ENCODE results near the gene WDR27.
"Not testable (repeated sequence)": the region's sequence is repeated elsewhere in the genome, so short reads cannot be mapped to it uniquely, and the experiment has no call there.

The WDR27 gene

DNA sequence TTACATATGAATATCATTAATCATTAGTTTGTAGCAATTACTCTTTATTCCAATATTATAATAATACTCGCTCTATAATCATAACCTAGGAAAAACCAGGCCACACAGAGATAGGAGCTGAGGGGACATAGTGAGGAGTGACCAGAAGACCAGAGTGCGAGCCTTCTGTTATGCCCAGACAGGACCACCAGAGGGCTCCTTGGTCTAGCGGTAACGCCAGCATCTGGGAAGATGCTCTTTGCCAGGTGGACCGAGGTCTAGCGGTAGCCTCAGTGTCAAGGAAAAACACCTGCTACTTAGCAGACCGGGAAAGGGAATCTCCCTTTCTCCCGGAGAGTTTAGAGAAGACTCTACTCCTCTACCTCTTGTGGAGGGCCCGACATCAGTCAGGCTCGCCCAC lies 4.7 kb downstream of the WDR27 start:
- Histone ChIP-seq H3K36me3 (ENCODE audit: insufficient read depth, low read length) (peaks cover 17% of the 10 kb centered on the region), H3K4me1 (ENCODE audit: insufficient read depth, low read length) (peaks cover 17% of the 10 kb centered on the region), H3K79me2 (ENCODE audit: insufficient read depth, low read length) (peaks cover 30% of the 10 kb centered on the region), H3K9me3 (ENCODE audit: insufficient read depth, low read length, severe bottlenecking) (peaks cover 11% of the 10 kb centered on the region)
- not testable (repeated sequence) for H4K20me1 ChIP-seq (ENCODE audit: insufficient read depth, low read length); ATAC-seq (ENCODE audit: insufficient read depth, low read depth); H3K4me3 ChIP-seq (ENCODE audit: low read depth in 1 of 2, low read length in 2 of 2); H3K27ac ChIP-seq (ENCODE audit: low read length); H3K27me3 ChIP-seq (ENCODE audit: insufficient read depth, low read length, poor library complexity); H3K9ac ChIP-seq (ENCODE audit: low read depth, low read length); H2AFZ ChIP-seq (ENCODE audit: low read depth, low read length); DNase-seq; H3K4me2 ChIP-seq (ENCODE audit: insufficient read depth, low read length)
- TF ChIP-seq, protein P1, sequence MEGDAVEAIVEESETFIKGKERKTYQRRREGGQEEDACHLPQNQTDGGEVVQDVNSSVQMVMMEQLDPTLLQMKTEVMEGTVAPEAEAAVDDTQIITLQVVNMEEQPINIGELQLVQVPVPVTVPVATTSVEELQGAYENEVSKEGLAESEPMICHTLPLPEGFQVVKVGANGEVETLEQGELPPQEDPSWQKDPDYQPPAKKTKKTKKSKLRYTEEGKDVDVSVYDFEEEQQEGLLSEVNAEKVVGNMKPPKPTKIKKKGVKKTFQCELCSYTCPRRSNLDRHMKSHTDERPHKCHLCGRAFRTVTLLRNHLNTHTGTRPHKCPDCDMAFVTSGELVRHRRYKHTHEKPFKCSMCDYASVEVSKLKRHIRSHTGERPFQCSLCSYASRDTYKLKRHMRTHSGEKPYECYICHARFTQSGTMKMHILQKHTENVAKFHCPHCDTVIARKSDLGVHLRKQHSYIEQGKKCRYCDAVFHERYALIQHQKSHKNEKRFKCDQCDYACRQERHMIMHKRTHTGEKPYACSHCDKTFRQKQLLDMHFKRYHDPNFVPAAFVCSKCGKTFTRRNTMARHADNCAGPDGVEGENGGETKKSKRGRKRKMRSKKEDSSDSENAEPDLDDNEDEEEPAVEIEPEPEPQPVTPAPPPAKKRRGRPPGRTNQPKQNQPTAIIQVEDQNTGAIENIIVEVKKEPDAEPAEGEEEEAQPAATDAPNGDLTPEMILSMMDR (IDR thresholded peaks at IDR 0.05; ENCODE audit: borderline replicate concordance, extremely low read depth, low read length, poor library complexity, severe bottlenecking) = peak; percentile 24

GRCh38 chr6:169695131-169695530 lies 6.7 kb downstream of the WDR27 start:
- ATAC-seq (ENCODE audit: insufficient read depth, low read depth) = no peak
- TF ChIP-seq EZH2 (IDR thresholded peaks at IDR 0.05; ENCODE audit: borderline replicate concordance, low read depth, low read length, severe bottlenecking) = no peak
- TF ChIP-seq, protein P1 (IDR thresholded peaks at IDR 0.05; ENCODE audit: borderline replicate concordance, extremely low read depth, low read length, poor library complexity, severe bottlenecking) = no peak
- Histone ChIP-seq H3K9me3 (ENCODE audit: insufficient read depth, low read length, severe bottlenecking) (peaks cover 11% of the 10 kb centered on the region), H3K9ac (ENCODE audit: low read depth, low read length) (no peak overlapping the region), H4K20me1 (ENCODE audit: insufficient read depth, low read length) (0 out of 2 replicates have a peak, but pooled peaks cover 3% of the 10 kb centered on the region), H3K4me1 (ENCODE audit: insufficient read depth, low read length) (peaks cover 4% of the 10 kb centered on the region), H3K27ac (ENCODE audit: low read length) (no peak overlapping the region), H3K4me2 (ENCODE audit: insufficient read depth, low read length) (no peak overlapping the region), H3K4me3 (ENCODE audit: low read depth in 1 of 2, low read length in 2 of 2) (no peak overlapping the region), H3K79me2 (ENCODE audit: insufficient read depth, low read length) (peaks cover 10% of the 10 kb centered on the region), H3K27me3 (ENCODE audit: insufficient read depth, low read length, poor library complexity) (no peaks in the 10 kb centered on the region), H3K36me3 (ENCODE audit: insufficient read depth, low read length) (peaks cover 16% of the 10 kb centered on the region), H2AFZ (ENCODE audit: low read depth, low read length) (no peak overlapping the region)
- DNase-seq = no peak

- no peak for DNase-seq
- Histone ChIP-seq H3K36me3 (ENCODE audit: insufficient read depth, low read length) (peaks cover 12% of the 10 kb centered on the region; the same call in 1 of the 2 replicates), H3K27me3 (ENCODE audit: insufficient read depth, low read length, poor library complexity) (no peaks in the 10 kb centered on the region), H4K20me1 (ENCODE audit: insufficient read depth, low read length) (no peaks in the 10 kb centered on the region), H3K4me1 (ENCODE audit: insufficient read depth, low read length) (no peaks in the 10 kb centered on the region), H3K4me2 (ENCODE audit: insufficient read depth, low read length) (no peak overlapping the region), H3K79me2 (ENCODE audit: insufficient read depth, low read length) (no peaks in the 10 kb centered on the region), H3K9ac (ENCODE audit: low read depth, low read length) (no peak overlapping the region), H3K27ac (ENCODE audit: low read length) (no peak overlapping the region), H3K4me3 (ENCODE audit: low read depth in 1 of 2, low read length in 2 of 2) (no peak overlapping the region), H3K9me3 (ENCODE audit: insufficient read depth, low read length, severe bottlenecking) (peaks cover 11% of the 10 kb centered on the region), H2AFZ (ENCODE audit: low read depth, low read length) (no peak overlapping the region)
- no peak for ATAC-seq (ENCODE audit: insufficient read depth, low read depth)
- TF ChIP-seq, protein P1 (IDR thresholded peaks at IDR 0.05; ENCODE audit: borderline replicate concordance, extremely low read depth, low read length, poor library complexity, severe bottlenecking) = no peak
- no peak for TF ChIP-seq EZH2 (IDR thresholded peaks at IDR 0.05; ENCODE audit: borderline replicate concordance, low read depth, low read length, severe bottlenecking)
Measured at GRCh38 chr6:169692516-169692915, 9.3 kb downstream of the WDR27 start.

- TF ChIP-seq, protein P1 (IDR thresholded peaks at IDR 0.05; ENCODE audit: borderline replicate concordance, extremely low read depth, low read length, poor library complexity, severe bottlenecking) = no peak
- TF ChIP-seq EZH2 (IDR thresholded peaks at IDR 0.05; ENCODE audit: borderline replicate concordance, low read depth, low read length, severe bottlenecking) = no peak
- no peak overlapping the region for H3K27ac ChIP-seq (ENCODE audit: low read length)
- H3K79me2 ChIP-seq (ENCODE audit: insufficient read depth, low read length) = no peaks in the 10 kb centered on the region
- H3K36me3 ChIP-seq (ENCODE audit: insufficient read depth, low read length) = peaks cover 17% of the 10 kb centered on the region
- no peaks in the 10 kb centered on the region for H3K4me1 ChIP-seq (ENCODE audit: insufficient read depth, low read length)
- no peak overlapping the region for H3K4me2 ChIP-seq (ENCODE audit: insufficient read depth, low read length)
- H4K20me1 ChIP-seq (ENCODE audit: insufficient read depth, low read length) = no peaks in the 10 kb centered on the region
- ATAC-seq (ENCODE audit: insufficient read depth, low read depth) (no peak), DNase-seq (no peak)
- H2AFZ ChIP-seq (ENCODE audit: low read depth, low read length) = no peak overlapping the region
- no peak overlapping the region for H3K4me3 ChIP-seq (ENCODE audit: low read depth in 1 of 2, low read length in 2 of 2)
- peaks cover 11% of the 10 kb centered on the region for H3K9me3 ChIP-seq (ENCODE audit: insufficient read depth, low read length, severe bottlenecking)
- no peak overlapping the region for H3K9ac ChIP-seq (ENCODE audit: low read depth, low read length)
- no peaks in the 10 kb centered on the region for H3K27me3 ChIP-seq (ENCODE audit: insufficient read depth, low read length, poor library complexity)
Measured at GRCh38 chr6:169691260-169691659, 10.6 kb downstream of the WDR27 start.

Measured in DND-41 (cell line).